GM19240 (cell line): Measurements from ENCODE around the gene PREPL.
"Not testable (repeated sequence)": the region's sequence is repeated elsewhere in the genome, so short reads cannot be mapped to it uniquely, and the experiment has no call there.

Source experiments
- DNase-seq: peaks from one replicate; pipeline ENCODE4 v3.0.0; 2011; ENCODE audit warnings: low spot score; ENCODE audit not compliant: insufficient read length

The PREPL gene

GRCh38 chr2:44348400-44348799 lies 12.9 kb downstream of the PREPL start:
- no peak for DNase-seq

GRCh38 chr2:44347526-44347925 lies 13.8 kb downstream of the PREPL start:
- DNase-seq, result no peak

DNA sequence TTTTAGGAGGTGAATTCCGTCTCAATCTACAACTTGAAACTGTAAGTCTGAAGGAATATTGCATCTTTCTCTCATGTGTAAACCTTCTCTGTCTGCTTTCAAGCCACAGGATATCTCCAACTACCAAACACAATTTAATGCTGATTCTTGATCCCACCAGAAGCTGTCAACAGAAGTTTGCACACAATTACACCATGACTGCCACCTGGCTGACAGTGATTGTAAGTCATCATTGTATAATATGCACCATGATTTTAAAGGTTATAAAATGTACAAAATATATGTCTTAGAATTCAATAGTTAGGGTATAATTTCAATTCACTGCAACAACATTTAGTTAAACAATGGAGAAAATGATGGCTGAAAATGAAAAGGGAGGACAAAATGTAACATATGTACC lies 18.4 kb downstream of the PREPL start:
- DNase-seq, result no peak

GRCh38 chr2:44335806-44336538 lies 25.3 kb downstream of the PREPL start:
- no peak for DNase-seq

DNA sequence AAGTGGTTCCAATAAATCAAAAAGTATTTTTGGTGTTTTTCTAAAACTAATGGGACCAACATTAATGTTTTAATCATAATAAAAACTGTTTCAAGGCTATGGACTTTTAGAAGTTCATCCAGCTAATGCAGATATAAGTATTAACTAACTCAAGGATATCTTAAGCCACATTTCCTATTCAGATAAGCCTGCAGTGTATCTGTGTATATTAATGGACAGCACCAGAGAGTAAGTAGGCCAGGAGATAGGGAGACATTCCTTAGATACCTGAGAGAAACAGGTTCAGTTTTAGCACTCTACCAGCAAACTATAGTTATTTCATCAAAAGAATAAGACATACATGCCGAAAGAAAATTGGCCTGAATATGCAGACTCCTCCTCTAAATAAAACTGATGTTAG lies 27.3 kb downstream of the PREPL start:
- DNase-seq, result no peak

DNA sequence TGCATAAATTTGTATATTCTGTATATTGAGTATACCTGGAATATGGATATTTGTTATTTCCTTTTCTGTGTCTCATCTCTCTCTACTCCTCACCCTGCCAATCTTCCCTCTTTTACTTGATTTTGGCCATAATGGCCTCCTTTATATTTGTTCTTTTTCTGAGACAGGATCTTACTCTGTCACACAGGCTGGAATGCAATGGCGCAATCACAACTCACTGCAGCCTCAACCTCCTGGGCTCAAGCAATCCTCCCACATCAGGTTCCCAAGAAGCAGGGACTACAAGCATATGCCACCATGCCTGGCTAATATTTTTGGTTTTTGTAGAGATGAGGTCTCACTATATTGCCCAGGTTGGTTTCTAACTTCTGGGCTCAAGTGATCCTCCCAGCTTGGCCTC lies 30.5 kb downstream of the PREPL start:
- DNase-seq, result no peak

- DNase-seq, result no peak
Observed at GRCh38 chr2:44329343-44329742, 32.0 kb downstream of the PREPL start.

DNA sequence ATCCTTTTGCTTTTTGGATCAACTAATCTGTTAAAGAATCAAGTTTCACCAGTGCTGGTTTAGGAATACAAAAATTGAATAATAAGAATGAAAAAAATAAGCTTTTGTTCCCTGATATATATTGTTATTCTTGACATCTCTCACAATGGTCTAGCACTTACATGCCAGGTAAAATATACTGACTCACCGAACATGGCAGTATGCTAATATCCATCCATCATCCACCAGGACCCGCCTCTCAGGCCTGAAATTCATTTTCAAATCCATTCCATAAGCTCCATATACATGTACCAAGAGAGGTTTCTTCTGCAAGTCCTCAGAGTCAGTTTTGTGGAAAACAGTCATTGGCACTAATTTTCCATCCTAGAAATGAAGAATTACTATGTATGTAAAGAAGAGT lies 32.5 kb downstream of the PREPL start:
- DNase-seq, result no peak

DNA sequence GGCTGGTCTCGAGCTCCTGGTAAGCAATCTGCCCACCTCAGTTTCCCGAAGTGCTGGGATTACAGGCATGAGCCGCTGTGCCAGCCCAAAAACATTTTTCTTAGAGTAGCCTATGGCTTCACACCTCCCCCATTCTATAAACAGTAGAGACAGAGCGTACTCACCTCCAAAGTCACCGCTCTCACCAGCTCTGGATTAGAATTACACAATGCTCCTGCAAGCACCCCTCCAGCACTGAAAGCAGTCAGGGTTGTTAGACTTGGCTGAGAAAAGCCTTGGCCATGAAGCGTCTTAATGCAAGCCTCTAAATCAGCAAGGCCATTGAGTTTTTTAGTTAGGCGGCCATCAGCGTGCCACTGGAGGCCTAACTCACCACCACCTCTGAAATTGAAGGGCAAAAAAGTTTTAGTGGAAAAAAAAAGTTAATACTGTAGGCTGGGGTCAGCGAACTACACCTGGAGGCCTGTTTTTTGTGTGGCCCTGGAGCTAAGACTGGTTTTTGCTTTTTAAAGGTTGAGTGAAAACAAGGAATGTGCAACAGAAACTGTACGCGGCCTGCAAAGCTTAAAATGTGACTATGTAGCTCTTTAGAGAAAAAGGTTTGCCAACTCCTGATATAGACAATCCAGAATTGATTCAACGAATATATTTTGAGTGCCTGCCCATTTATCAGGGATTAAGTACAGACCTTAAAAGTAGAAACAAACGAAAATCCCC lies 34.6 kb downstream of the PREPL start:
- no peak for DNase-seq

DNA sequence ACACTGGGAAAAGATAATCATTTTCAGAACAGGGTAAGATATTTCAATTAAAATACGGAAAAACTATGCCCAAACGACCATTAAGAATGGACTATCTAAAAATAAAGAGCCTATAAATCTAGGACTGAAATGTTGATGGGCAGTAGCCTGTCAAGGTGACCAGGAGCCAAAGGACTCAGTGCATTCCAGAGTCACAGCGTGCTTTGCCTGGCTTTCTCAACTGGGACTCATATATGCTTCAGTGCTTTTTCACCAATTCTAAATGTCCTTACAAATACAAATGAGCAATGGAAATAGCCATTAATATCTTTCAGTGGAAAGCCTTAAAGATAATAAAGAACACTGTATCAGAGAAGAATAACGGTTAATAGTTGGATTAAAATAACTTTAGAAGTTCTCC lies 35.4 kb downstream of the PREPL start:
- no peak for DNase-seq

- DNase-seq, result no peak
Observed at GRCh38 chr2:44324971-44325426, 36.3 kb downstream of the PREPL start.

GRCh38 chr2:44321360-44321759 lies 39.9 kb downstream of the PREPL start:
- no peak for DNase-seq

- DNase-seq, result no peak
Observed at GRCh38 chr2:44320832-44321231, 40.5 kb downstream of the PREPL start.

- no peak for DNase-seq
Observed at GRCh38 chr2:44315945-44316344, 45.3 kb downstream of the PREPL start.

DNA sequence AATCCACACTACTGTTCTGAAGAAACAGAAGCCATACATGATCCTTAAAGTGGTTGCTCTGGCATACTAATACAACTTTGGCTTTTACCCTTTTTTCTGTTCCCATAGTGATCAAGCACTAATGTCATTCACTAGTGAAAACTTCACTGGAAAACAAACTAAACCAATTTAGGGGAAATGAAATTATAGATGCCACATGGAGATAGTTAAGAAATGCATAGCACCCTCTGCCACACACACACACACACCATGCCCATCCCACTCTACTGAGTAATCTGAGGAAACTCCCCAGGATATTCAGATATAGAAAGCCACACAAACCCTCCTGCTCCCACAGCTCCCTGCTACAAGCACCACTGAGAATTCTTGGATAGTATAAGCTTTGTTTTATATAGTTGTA lies 46.9 kb downstream of the PREPL start:
- DNase-seq, result no peak

DNA sequence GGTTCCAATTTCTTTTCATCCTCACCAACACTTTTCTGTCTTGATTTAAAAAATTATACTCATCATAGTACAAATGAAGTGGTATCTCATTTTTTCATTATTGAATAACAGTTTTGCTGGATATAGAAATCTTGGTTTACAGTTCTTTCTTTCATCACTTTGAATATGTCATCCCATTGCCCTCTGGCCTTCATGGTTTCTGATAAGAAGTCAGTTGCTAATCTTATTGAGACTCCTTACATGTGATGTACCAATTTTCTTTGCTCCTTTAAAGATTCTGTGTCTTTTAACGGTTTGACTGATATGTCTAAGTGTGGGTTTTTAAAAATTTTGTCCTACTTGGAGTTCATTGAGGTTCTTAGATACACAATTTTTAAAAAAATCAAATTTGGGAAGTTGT lies 51.0 kb downstream of the PREPL start:
- no peak for DNase-seq

DNA sequence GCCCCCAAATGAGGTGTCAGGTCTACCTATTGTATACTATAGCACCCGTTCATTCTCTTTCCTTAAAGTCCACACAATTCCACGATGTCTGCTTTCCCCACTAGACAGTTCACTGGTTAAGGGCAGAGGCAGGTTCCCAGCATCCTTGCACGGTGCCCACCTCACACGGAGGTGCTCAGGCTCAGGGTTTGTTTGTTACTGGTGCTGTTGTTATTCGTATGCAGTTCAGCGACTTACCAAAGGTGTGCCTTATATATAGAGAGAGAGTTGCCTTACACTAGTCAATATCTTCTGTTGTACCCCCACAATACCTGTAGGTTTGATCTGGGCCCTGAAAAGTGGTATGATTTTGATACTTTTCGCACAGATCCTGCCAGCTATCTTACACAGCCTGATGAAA lies 55.4 kb downstream of the PREPL start:
- DNase-seq, result no peak

DNA sequence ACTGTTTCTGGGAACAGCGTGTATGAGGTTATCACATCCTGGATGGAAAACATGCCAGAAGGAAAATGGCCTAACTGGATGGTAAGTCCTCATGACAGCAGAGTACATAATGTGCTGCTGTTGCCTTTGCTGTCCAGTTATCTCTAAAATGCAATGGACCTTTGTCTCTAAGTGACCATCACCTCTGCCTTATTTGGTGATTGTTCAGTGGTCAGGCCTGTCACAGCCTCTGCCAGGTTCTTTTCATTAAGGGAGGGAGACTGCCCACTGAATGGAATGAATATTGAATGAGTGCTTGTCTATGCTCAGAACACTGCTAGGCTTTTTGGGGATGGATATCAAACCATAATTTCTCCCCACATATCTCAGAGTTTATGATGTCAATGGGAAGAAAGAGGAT lies 57.0 kb downstream of the PREPL start:
- DNase-seq, result no peak

GRCh38 chr2:44303766-44304165 lies 57.5 kb downstream of the PREPL start:
- not testable (repeated sequence) for DNase-seq

GRCh38 chr2:44301111-44301510 lies 60.2 kb downstream of the PREPL start:
- DNase-seq, result no peak

DNA sequence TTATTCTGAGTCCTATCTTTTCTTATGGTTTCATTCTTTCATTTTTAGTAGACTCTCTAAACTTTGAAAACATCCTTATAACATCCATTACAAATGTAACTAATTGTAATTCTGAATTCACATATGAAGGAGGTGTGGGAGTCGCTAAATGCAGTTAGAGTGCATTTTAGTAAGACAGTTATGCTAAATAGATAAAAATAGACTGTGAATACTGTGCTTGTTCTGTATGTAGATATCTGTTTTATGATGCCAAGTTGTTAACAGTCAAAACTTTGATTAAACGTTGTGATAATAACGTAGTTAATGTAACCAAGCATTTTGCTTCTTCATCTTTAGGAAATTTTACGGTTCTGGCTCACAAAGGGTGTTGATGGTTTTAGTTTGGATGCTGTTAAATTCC lies 61.7 kb downstream of the PREPL start:
- DNase-seq, result no peak

- DNase-seq, result no peak
Observed at GRCh38 chr2:44297431-44297830, 63.9 kb downstream of the PREPL start.

GRCh38 chr2:44296653-44297052 lies 64.6 kb downstream of the PREPL start:
- DNase-seq, result no peak
